ENCODE data around the gene ACOT2. TPM values are rescaled to one million over a fixed set of nuclear protein-coding genes. Genes with fewer than 3 reads are reported as not detected.

Gene ACOT2
- total RNA-seq, 1 donor from 2014 or later: 44.5 TPM

DNA sequence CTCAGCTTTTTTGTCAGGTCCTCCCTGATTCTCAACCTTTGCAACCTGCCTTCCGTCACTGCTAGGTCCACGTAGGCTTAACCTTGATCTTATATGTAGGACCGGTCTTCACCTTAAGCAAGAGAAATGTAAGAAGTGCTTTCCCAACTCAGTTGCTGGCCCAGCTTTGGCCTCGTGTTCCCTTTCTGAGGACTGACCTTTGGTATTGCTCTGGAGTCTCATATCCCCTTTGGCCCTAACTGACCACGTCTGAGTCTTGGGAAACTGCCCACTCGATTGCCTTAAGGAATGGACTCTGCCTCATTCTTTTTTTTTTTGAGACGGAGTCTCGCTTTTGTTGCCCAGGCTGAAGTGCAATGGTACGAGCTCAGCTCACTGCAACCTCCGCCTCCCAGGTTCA lies 51.3 kb downstream of the ACOT2 start:
- intact Hi-C loops (cut with DNase I): no loop called here
- Histone ChIP-seq H3K36me3 (no peaks in the 10 kb centered on the region), H3K27ac (no peak overlapping the region), H3K27me3 (no peaks in the 10 kb centered on the region), H3K9me3 (no peaks in the 10 kb centered on the region), H3K4me1 (no peaks in the 10 kb centered on the region), H3K4me3 (no peak overlapping the region)
- TF ChIP-seq, protein P1, sequence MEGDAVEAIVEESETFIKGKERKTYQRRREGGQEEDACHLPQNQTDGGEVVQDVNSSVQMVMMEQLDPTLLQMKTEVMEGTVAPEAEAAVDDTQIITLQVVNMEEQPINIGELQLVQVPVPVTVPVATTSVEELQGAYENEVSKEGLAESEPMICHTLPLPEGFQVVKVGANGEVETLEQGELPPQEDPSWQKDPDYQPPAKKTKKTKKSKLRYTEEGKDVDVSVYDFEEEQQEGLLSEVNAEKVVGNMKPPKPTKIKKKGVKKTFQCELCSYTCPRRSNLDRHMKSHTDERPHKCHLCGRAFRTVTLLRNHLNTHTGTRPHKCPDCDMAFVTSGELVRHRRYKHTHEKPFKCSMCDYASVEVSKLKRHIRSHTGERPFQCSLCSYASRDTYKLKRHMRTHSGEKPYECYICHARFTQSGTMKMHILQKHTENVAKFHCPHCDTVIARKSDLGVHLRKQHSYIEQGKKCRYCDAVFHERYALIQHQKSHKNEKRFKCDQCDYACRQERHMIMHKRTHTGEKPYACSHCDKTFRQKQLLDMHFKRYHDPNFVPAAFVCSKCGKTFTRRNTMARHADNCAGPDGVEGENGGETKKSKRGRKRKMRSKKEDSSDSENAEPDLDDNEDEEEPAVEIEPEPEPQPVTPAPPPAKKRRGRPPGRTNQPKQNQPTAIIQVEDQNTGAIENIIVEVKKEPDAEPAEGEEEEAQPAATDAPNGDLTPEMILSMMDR (IDR thresholded peaks at IDR 0.05): no peak
- no peak for DNase-seq (ENCODE audit: low spot score in 2 of 2)

DNA sequence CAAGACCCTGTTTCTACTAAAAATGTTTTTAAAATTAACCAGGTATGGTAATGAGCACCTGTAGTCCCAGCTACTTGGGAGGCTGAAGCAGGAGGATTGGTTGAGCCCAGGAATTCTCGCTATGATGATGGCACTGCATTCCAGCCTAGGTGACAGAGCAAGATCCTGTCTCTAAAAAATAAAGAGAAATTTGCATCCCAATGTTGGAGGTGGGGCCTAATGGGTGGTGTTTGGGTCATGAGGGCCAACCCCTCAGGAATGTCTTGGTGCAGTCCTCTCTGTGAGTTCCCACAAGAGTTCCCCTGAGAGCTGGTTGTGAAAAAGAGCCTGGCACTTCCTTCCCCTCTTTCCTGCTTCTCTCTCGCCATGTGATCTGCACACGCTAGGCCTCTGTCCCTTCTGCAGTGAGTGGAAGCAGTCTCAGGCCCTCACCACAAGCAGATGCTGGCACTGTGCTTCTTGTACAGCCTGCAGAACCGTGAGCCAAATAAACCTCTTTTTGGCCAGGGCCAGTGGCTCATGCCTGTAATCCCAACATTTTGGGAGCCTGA lies 54.6 kb downstream of the ACOT2 start:
- TF ChIP-seq, protein P1 (IDR thresholded peaks at IDR 0.05): no peak
- DNase-seq (ENCODE audit: low spot score in 2 of 2): no peak
- Histone ChIP-seq H3K9me3 (no peaks in the 10 kb centered on the region), H3K4me1 (no peaks in the 10 kb centered on the region), H3K27me3 (no peaks in the 10 kb centered on the region), H3K4me3 (no peak overlapping the region), H3K36me3 (no peaks in the 10 kb centered on the region), H3K27ac (no peak overlapping the region)
- intact Hi-C loops (cut with DNase I): no loop called here

Other genes starting within 250 kb of the ACOT2 start
- gene NUMB, start 110.7 kb upstream of the ACOT2 start, total RNA-seq: 20.1 TPM
- 9.5 TPM for gene RIOX1, start 78.3 kb upstream of the ACOT2 start, total RNA-seq
- 8.7 TPM for gene ACOT1, start 32.1 kb upstream of the ACOT2 start, total RNA-seq
- gene HEATR4, start 10.3 kb upstream of the ACOT2 start, total RNA-seq: not detected
- gene ACOT4, start 22.7 kb downstream of the ACOT2 start, total RNA-seq: 1.9 TPM
- not detected for gene ACOT6, start 43.3 kb downstream of the ACOT2 start, total RNA-seq
- 1.5 TPM for gene DNAL1, start 75.8 kb downstream of the ACOT2 start, total RNA-seq
- gene PNMA1, start 145.2 kb downstream of the ACOT2 start, total RNA-seq: 30.2 TPM

Measured in ascending aorta (tissue), 2 donors.